NCI-H1436 treated with DMSO at 0.1 percent for 48 hours (cell line): ENCODE measurements around the gene NME9.
A peak's percentile ranks its signal among the peaks of the same experiment; 100 is the strongest.
"Not testable (repeated sequence)": the region's sequence is repeated elsewhere in the genome, so short reads cannot be mapped to it uniquely, and the experiment has no call there.

Experiments
- DNase-seq: peaks from one replicate; lab custom pipeline; 2025; lab: John Stamatoyannopoulos, UW

Gene NME9

DNA sequence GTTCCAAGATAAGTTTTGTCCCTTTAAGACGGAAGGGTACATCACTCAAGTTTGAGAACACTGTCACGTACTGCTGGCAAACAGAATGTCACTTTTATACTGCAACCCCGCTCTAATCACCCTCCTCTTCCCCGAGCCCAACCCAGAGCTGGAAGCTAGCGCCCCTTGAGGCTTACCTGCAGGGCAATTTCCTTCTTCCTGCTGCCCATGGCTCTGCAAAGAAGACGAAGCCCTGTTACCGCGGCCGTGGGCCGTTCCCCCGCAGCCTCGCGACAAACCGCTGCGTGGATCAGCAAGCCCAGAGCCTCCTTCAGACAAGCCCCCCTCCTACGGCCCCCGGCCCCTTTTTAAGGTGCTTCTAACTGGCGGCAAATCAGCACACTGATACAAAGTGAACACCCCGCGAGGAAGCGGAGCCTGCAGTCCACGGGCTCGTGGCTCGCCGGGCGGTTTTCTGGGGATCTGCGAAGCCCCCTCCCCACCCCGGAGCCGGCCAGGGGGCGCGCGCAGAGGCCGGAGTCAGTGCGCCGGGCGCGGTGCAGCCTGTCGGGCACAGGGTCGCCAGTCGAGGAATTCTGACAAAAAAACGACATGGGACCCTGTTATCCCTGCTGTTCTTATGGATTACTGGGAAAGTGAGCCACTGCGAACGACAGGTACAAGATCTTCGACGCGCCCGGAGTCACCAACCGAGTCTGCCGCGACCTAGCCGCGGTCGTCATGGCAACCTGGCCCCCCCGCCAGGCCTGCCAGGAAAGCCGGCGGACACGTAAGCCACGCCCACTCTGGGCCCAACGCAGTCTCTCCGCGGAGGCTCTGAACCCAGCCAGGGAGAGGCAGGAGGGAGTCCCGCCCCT lies at the start of gene NME9:
Gene NME9, minus strand, starts transcription at position 725 of the 857 bp plus-strand sequence. Its CDS starts 516 bp downstream, at position 209.
- DNase-seq: peak; percentile 87

GRCh38 chr3:138378990-138379389 lies 49.3 kb upstream of the NME9 start:
- DNase-seq: no peak

- no peak for DNase-seq
These were observed 48.7 kb upstream of the NME9 start for GRCh38 chr3:138378331-138378730.

- no peak for DNase-seq
These were observed 48.2 kb upstream of the NME9 start for GRCh38 chr3:138377804-138378203.

- not testable (repeated sequence) for DNase-seq
These were observed 47.6 kb upstream of the NME9 start for GRCh38 chr3:138377212-138377611.

GRCh38 chr3:138376663-138377062 lies 47.0 kb upstream of the NME9 start:
- no peak for DNase-seq

GRCh38 chr3:138375447-138375846 lies 45.8 kb upstream of the NME9 start:
- no peak for DNase-seq

GRCh38 chr3:138374573-138375134 lies 45.0 kb upstream of the NME9 start:
- DNase-seq: no peak

- no peak for DNase-seq
These were observed 44.1 kb upstream of the NME9 start for GRCh38 chr3:138373736-138374094.

DNA sequence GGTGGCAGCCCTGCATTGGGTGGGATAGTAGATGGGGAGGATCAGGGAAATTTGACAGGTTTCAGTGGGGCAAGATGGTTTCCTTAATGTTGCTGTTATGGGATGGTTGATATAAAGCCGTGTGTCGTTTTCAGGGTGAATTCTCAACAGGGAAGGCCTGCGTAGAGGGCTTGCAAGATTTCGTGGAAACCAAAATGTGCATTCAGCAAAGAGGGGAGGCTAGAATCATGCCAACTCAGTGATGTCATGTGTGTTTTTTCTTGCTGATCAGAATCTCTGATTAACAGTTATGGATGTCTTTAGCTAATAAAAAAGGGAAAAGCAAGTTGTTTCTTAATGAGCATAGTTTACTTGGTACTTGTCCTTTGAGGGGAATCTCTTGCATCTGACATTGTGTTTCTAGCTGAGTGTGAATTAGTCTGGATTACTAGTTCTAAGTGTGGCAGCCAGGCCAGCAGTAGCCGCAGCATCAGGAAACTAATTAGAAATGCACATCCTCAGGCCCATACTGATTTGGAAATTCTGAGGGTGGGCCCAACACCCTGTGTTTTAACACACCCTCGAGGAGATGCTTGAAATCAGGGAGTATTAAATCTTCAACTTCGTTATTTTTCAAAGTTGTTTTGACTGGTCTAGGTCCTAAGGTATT lies 43.6 kb upstream of the NME9 start:
- no peak for DNase-seq

GRCh38 chr3:138371070-138371965 lies 41.7 kb upstream of the NME9 start:
- no peak for DNase-seq

- DNase-seq: no peak
These were observed 40.7 kb upstream of the NME9 start for GRCh38 chr3:138370321-138370720.

DNA sequence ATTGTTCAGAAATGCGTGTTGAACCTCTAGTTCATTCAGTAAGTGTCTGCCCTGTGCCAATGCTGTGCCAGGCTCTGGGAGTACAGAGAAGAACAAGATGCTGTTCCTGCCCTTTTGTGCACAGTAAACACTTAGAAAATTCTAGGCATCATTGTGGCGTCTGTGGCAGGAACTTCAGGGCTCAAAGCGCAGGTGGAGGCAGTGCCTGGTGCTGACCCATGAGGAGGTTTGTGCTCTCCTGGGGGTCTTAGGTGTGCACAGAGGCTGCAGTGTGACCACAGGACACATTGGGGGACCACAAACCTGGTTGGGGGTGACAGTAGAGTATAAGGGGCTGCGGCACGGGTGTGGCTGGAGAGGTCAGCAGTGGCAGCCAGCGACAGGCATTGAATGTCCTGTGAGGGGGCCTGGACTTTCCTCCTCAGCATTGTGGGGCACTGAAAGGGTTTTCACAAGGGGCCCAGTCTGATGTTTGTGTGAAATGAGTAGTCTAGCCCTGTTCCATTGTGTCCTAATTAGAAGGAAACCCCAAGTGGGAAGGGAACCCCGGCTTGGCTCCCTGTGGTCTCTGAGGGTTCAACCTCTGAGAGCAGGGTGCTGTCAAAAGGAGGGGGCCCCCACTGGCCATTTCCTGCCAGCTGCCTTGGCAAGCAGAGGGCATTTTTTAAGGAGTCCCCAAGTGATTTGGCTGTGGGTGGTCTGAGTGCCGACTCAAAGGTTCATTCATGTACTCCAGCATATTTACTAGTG lies 39.7 kb upstream of the NME9 start:
- no peak for DNase-seq

GRCh38 chr3:138367911-138368310 lies 38.3 kb upstream of the NME9 start:
- no peak for DNase-seq

DNA sequence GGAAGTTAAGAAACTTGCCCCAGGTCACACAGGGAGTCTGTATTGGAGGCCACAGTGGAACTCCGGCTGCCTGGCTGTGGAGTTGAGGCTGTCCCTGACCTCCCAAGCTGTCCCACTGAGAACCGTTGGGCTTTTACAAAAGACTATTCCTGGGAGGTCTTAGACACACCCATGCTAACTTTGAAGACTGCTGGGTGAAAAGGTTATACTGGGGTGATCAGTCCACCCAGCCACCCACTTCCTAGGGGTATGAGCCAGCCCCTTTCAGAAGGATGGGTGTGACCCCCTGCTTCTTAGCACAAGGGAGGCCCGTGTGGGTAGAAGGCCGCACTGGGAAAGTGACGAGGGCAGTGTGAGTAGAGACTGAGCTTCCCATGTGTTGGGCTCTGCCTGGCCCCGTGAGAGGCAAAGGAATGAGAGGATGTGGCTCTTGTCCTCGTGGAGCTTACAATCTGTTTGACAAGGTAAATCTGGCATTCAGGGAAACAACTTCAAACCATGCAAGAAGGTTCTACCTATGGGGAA lies 37.7 kb upstream of the NME9 start:
- no peak for DNase-seq

DNA sequence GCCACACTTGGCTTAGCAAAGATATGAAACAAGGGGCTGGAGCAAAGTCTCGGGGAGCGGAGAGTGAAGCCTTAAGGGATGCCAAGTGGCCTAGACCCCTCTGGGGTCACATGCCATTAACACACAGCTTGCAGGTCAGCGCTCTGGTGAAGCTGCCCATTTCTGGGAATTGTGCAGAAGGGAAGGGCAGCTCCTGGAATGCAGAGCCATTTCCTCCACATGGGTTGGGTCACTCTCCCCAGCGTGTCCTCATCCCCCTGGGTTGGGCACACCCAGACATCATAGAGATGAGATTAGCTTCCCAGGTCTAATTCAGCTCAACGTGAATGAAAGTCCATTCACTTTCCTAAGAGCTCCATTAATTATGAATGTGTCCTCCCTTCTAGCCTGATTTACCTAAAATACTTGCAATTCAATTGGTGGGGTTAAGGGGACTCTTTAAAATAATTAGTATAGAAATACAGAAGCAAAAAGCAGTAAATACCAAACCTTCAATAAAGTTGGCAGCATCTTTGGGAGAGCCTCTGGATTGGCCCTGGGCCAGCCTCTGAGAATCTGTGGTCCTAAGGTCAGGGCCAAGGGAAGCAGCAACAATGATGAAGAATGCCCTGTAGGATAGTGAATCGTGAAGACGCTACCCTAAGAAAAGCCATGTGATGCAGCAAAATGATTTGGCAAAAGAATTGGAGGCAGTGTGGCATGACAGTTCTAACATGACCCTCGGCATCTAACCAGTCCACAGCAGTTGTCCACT lies 36.5 kb upstream of the NME9 start:
- DNase-seq: no peak

DNA sequence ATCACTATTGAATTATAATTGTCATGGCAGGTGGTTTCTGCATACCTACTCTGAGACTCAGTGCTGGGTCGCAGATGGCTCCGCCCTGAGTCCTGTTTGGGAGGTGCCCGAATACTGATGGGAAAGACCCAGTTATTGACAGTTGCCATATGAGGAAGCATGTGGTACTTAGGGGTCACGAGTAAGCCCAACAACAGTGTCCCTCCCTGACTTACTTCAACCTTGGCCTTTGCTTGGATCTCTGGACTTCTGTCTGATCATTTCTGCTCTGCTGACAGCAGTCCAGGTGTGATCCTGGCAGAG lies 35.6 kb upstream of the NME9 start:
- DNase-seq: no peak

DNA sequence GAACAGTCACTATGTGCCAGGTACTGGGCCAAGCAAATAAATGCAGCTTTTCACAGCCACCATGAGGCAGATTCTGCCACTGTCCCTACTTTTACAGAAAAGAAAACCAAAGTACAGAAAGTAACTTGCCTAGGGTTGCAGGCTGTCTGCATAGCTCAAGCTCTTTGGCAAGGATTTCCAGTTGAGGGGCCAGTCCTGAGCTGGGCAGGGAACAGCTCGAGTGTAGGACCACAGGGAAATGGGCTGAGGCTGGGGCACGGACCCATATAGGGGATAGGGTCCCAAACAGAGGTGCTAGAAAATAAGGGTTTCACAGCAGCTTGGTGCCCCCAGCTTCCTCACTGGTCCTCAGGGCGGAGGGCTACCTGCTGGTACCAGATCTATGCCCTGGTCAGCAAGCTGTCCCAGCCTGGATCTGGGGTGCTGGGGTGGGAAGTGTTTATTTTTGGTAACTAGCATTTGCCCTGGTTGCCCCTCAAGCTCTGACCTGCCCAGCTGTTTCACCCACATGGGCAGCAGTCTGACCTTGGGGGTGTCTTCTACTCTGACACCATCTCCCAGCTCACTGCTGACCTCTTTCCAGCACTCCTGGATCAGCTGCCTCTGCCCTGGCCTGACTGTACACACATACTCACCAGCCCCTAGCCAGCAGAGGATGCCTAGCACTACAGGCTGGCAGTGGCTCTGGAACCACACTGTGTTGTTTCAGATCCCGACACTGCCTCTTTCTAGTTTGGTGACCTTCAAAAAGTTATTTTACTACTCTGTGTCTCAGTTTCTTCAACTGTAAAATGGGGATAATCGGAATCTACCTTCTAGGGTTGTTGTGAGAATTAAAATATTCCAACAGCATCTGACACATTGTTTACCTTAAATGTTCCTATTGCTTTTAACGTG lies 35.0 kb upstream of the NME9 start:
- DNase-seq: no peak

DNA sequence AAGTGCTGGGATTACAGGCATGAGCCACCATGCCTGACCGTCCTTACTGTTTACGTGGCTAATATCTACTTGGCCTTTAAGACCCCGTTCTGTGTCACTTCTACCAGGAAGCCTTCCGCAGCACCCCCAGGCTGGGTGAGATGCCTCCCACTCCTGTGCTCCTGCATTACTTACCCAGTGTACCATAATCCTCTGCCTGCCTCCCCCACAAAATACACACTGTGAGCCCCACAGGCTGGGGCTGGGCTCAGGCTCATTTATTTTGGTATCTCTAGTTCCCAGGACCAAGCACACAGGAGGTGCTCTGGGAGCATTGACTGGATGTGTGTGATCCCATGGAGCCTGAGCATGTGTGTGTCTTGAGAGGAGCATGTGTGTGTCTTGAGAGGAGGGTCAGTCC lies 33.7 kb upstream of the NME9 start:
- DNase-seq: no peak

- no peak for DNase-seq
These were observed 32.9 kb upstream of the NME9 start for GRCh38 chr3:138362538-138362937.
